ENCODE measurements around the gene ITGAE.

Gene ITGAE

DNA sequence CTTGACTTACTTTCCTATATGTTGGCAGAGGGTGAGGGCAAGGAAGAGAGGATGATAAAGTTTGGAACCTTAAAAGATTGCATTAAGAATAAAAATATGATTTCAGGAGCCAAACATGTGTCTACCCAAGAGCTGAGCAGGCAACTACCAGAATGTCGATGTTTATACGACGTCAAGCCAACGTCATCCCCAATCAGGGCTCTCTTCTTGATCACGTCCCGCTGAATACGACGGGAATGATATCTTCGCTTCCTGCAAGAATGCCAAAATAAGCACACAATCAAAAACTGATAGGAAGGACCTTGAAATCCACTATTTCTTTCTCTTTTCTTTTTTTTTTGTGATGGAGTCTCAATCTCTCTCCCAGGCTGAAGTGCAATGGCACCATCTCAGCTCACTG, 20.1 kb upstream of the ITGAE start:
- peak in 1 of 42 donors; percentile 6 for DNase-seq
- intact Hi-C loops (cut with DNase I), result loop anchor here (5.0 kb wide), 1 partner anchor 84 kb away; no protein-coding TSS in a partner anchor

DNA sequence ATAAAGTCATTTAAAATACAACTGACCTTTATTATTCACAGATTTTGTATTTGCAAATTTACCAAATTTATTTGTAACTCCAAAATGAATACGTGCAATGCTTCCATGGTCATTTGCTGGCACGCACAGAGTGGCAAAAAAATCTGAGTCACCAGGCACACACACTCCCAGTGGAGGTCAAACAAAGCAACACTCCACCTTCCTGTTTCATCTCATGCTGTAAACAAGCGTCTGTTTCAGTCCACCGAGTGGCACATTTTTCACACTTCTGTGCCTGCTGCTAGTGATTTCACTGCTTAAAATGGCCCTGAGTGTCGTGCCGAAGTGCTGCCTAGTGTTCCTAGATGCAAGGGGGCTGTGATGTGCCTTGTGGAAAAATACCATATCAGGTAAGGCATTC, 17.8 kb upstream of the ITGAE start:
- intact Hi-C loops (cut with DNase I), result no loop called here
- DNase-seq, result peak in 1 of 42 donors; percentile 14

- peak in 6 of 42 donors; percentile 21 to 63 (median 33) for DNase-seq
- intact Hi-C loops (cut with DNase I), result no loop called here
Measured at GRCh38 chr17:3817851-3818605, 17.0 kb upstream of the ITGAE start.

DNA sequence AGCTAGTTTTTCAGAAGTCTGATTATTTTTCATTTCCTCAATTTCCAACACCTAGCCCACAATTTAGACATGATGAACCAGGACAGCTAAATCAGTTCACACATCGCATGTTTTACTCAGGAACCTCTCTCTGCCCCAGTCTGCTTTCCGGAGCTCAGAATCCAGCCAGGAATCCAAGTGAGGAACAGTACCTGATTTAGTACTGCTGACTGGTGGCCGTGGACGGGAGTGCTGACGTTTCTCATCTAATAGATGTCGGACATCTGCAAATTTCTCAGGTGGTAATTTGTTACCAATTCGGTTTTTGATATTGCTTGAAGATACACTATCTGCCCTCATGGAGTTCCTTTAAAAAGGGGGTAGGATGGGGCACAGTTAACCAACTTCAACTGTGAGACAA, 14.9 kb upstream of the ITGAE start:
- intact Hi-C loops (cut with DNase I), result no loop called here
- DNase-seq, result peak in 8 of 42 donors; percentile 23 to 54 (median 29)

- intact Hi-C loops (cut with DNase I), result no loop called here
- peak in 3 of 42 donors; percentile 18 to 27 (median 20) for DNase-seq
Measured at GRCh38 chr17:3815122-3815521, 14.1 kb upstream of the ITGAE start.

DNA sequence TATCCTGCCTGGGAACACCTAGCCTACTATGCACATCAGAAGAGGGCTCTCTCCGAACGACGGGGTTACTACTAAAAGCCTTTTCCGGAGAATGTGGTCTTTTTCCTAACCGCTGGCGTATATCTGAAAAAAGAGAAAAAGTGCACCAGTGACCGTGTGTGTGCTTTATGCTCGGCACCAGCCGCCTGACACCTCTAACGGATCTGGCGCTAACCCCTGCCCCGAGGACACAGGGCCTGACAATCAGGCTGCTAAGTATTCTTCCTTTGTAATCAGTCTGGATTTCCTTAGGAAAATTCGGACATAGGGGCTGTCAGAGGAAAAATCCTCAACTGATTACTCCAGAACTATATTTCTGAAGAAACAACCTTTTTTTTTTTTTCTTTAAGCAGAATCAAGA, 13.4 kb upstream of the ITGAE start:
- intact Hi-C loops (cut with DNase I), result no loop called here
- DNase-seq, result peak in 1 of 42 donors; percentile 24

- peak in 3 of 42 donors; percentile 18 to 30 (median 25) for DNase-seq
- intact Hi-C loops (cut with DNase I), result no loop called here
Measured at GRCh38 chr17:3813171-3813570, 12.2 kb upstream of the ITGAE start.

DNA sequence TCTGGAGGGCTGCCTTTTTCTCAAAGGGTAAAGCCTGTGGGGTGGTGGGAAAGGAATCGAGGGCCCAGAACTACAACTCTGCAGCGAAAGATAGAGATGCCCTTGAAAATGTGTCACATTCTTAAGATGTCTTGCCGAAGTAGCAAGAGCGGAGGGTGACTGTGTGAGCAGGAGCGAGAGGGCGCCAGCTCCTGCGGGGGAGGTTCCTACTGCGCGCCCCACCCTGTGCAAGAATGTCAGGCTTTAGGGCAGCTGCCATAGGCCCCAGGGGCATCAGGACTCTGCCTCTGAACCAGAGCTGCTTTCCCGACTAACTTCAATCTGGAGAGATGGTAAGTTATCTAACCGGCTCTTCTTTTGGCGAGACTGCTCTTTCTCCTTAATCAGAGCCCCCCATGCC, 11.8 kb upstream of the ITGAE start:
- intact Hi-C loops (cut with DNase I), result no loop called here
- DNase-seq, result peak in 30 of 42 donors; percentile 23 to 80 (median 50)

GRCh38 chr17:3812284-3812683, 11.3 kb upstream of the ITGAE start:
- intact Hi-C loops (cut with DNase I), result no loop called here

DNA sequence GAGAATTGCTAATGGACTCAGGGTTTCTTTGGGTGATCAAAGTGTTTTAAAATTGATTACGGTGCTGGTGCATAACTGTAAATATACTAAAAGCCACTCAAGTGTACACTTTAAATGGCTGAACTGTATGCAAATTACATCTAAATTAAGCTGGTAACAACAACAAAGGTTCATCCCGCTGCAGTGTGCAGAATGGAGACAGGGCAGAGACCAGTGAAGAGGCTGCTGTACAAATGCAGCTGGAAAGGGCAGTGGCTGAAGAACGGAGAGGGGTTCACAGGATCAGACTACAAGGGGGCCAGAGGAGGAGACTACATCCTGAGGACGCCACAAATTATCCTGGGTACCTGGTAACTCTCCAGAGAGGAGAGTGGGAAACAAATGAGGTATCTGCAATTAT, 9.0 kb upstream of the ITGAE start:
- DNase-seq, result peak in 2 of 42 donors; percentile 14 to 24

More at GRCh38 chr17:3812284-3812683, 11.3 kb upstream of the ITGAE start:
- DNase-seq, result peak in 1 of 42 donors; percentile 23

DNA sequence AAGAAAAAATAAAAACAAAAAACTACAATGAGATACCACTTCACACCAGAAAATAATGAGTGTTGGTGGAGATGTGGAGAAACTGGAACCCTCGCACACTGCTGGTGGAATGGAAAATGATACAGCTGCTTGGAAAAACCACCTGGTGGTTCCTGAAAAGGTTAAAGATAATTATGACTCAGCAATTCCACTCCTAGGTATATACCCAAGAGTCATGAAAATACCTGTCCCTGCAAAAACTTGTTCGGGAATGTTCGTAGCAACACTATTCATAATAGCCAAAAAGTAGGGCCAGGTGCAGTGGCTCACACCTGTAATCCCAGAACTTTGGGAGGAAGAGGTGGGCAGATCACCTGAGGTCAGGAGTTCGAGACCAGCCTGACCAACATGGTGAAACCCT, 8.1 kb upstream of the ITGAE start:
- intact Hi-C loops (cut with DNase I), result no loop called here
- no peak for DNase-seq

More for the DNA sequence above, 9.0 kb upstream of the ITGAE start:
- intact Hi-C loops (cut with DNase I), result no loop called here

GRCh38 chr17:3808701-3809100, 7.7 kb upstream of the ITGAE start:
- intact Hi-C loops (cut with DNase I), result no loop called here
- DNase-seq, result no peak

GRCh38 chr17:3805581-3805980, 4.6 kb upstream of the ITGAE start:
- peak in 1 of 42 donors; percentile 8 for DNase-seq
- intact Hi-C loops (cut with DNase I), result no loop called here

DNA sequence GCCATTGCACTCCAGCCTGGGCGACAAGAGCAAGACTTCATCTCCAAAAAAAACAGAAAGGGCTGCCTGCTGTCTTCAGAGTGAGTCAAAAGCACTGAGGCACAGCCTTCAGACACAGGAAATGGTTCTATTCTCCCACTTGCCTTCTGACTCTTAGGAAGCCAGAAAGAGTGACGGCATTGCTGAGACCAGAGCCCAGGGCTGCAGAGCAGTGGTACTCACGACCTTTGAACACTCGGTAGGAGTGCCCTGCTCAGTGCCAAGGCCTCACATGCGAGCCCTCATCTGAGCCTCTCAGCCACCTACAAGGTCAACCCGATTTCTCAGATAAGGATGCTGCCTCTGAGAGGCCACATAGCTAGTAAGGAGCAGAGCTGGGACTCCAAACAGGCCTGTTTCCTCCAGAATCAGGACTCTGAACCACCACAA, 3.5 kb upstream of the ITGAE start:
- intact Hi-C loops (cut with DNase I), result no loop called here
- peak in 1 of 42 donors; percentile 11 for DNase-seq

GRCh38 chr17:3803308-3803640, 2.3 kb upstream of the ITGAE start:
- no peak for DNase-seq
- intact Hi-C loops (cut with DNase I), result no loop called here

DNA sequence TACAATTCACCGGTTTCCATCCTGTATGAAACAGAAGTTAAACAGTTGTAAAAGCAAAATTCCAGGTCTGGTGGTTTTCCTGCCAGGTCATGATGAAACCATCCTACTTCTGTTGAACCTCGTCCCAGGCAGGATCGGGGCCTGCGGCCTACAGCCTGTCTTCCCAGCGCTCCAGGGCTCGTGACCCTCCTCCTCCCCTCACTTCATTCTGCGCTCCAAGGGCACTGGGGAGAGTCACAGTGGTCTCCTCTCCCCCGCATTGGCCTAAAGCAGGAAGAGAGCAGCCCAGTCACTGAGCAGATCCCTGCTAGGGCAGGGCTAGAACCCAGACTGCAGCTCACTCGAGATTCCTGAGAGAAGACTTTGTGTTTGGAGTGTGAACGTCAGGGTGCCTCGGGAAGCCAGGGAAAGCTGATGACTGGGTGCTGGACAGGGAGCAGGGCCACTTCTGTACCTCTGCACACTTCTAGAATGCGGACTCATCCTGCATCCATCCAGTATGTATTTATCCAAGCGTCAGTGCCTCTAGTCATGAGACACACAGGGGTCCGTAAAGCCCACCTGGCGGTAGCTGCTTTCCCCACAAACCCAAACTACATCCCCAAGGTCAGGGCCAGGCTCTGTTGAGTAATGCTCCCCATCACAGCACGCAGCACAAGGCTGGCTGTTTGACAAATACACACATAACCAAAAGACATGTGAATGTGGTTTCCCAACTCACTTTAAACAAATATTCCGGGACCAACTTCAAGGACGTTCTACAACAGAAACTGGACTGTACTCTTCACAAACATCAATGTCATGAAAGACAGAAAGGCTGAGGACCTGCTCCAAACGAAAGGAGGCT, 1.7 kb upstream of the ITGAE start:
- intact Hi-C loops (cut with DNase I), result no loop called here
- peak in 2 of 42 donors; percentile 21 to 35 for DNase-seq

DNA sequence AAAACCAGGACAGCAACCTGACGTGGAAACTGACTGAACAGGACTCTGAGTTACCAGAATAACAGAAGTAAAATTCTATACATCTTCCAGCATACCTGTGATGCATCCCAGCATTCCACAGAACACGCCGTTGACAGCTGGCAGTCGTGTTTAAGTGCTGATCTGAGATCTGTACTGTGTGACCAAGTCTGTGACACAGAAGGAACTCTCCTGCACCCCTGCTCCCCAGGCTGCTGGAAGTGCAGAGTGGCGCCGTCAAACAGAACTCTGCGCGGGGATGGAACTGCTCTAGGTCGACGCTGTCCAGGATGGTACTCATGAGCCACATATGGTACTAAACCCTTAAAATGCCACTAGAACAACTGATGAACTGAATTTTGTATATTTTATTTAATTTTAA, 804 bp upstream of the ITGAE start:
- intact Hi-C loops (cut with DNase I), result no loop called here
- peak in 2 of 42 donors; percentile 12 to 32 for DNase-seq

DNA sequence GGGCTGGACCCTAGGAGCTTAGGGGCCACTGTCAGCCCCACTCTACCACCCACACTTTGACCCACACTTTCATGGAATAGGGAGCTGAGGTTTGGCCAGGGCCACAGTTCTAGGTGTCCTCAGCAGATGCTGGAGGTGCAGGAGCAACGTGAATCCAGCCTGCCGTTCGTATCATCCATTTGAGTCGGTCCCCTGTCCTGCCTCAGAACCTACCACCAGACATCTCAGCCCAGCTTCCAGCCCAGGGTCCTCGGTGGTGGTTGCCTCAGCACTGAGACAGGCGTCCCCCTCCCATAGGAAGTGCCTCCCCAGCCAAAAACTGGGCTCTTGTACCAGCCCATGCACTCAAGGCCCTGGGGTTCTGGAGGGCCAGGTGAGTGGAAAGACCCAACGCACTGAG, 359 bp upstream of the ITGAE start:
- peak in 2 of 42 donors; percentile 7 to 35 for DNase-seq
- intact Hi-C loops (cut with DNase I), result no loop called here

- intact Hi-C loops (cut with DNase I), result no loop called here
- peak in 2 of 42 donors; percentile 4 to 7 for DNase-seq
Measured at GRCh38 chr17:3799181-3799945, 1.6 kb downstream of the ITGAE start.

Measured in head of caudate nucleus (tissue), 42 donors.